ENCODE measurements around the gene FTCD.

Gene FTCD

GRCh38 chr21:46104104-46104503, 51.3 kb downstream of the FTCD start:
- DNase-seq: no peak

- no peak for DNase-seq
These were observed 54.5 kb downstream of the FTCD start for GRCh38 chr21:46100906-46101305.

- DNase-seq: no peak
These were observed 55.0 kb downstream of the FTCD start for GRCh38 chr21:46100426-46100825.

DNA sequence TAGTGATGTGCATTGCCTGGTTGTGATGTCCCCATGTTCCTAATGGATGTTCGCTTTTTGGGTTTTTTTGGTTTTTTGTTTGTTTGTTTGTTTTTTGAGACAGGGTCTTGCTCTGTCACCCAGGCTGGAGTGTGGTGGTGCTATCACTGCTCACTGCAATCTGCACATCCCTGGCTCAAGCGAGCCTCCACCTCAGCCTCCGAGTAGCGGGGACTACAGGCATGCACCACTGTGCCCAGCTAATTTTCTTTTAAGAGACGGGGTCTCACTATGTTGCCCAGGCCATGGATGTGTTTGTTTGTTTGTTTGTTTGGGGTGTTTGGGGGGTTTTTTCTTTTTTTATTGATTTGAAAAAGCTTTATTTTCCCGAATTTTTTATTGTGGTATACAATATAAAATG, 55.4 kb downstream of the FTCD start:
- DNase-seq: no peak

- no peak for DNase-seq
These were observed 55.9 kb downstream of the FTCD start for GRCh38 chr21:46099476-46099875.

- no peak for DNase-seq
These were observed 56.9 kb downstream of the FTCD start for GRCh38 chr21:46098303-46099141.

DNA sequence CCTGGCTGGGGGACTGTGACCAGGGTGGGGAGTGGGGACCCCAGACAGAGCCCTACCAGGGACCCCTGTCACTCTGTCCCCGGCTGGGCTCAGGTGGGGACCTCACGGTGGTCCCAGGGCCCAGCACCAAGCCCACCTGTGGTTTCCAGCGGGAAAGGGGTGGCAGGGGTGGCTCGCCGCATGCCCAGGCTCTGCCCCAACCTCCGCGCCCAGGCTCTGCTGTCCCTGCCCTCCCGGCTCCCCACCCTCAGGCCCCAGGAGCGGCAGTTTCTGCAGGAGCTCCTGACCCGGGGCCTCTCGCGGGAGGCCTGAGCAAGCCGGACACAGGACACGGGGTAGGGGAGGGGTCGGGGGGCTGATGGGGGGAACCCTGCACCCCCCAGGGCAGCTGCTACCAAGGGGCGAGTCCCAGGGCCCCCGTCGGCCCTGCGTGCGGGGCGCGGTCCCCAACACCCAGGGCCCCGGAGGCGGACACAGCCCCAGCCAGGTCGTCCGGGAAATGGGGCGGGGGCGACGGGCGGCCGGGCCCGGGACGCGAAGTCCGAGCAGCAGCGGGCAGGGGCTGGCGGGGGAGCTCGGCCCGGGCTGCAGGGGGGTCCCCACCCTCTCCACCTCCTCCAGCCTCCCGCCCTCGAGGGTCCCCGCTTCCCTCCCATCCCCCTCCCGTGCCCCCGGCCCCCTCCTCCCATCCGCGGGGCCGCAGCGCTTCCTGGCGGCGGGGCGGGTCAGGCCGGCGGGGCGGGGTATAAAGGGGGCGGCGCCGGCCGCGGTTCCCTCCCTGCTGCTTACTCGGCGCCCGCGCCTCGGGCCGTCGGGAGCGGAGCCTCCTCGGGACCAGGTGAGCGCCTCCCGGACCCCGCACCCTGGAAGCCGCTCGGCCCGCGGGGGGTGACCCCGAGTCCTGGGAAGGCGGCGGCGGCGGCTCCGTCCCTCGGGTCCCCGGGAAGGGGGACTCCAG, 57.8 kb downstream of the FTCD start, which contains the start of gene COL6A2:
COL6A2 (plus strand) TSS at position 777 of the 958 bp plus-strand sequence.
- no peak for DNase-seq

- DNase-seq: no peak
These were observed 58.6 kb downstream of the FTCD start for GRCh38 chr21:46096596-46097335.

GRCh38 chr21:46095814-46096595, 59.4 kb downstream of the FTCD start:
- DNase-seq: no peak

GRCh38 chr21:46095083-46095719, 60.2 kb downstream of the FTCD start:
- no peak for DNase-seq

DNA sequence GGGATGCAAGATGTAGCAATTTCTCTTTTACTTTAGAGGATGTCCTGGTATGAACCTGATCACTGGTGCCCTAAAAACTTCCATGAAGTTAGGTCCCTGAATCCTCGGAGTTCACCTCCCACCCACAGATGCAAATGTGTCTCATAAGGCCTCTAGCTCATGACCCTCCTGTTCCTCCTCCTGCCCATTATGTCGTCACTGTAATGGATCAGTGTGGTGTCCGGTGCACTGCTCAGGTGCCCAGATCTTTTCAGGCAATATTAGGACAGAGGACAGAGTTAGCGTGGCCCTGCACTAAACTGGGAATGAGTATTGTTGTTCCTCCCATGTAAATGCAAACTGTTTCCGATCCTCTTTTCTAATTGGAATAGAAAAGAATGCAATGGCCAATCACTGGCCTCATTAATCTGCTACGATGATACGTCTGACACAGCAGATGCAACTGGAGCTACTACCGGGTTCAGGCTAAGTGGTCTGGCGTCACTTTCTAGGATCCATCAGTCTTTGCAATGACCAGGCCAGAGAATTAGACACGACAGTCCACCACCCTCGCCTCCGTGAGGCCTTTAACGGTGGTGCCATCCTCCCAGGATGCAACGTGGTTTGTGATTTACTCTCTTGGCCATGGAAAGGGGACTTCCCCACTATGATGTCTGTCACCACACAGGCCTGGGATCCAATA, 60.8 kb downstream of the FTCD start:
- no peak for DNase-seq

DNA sequence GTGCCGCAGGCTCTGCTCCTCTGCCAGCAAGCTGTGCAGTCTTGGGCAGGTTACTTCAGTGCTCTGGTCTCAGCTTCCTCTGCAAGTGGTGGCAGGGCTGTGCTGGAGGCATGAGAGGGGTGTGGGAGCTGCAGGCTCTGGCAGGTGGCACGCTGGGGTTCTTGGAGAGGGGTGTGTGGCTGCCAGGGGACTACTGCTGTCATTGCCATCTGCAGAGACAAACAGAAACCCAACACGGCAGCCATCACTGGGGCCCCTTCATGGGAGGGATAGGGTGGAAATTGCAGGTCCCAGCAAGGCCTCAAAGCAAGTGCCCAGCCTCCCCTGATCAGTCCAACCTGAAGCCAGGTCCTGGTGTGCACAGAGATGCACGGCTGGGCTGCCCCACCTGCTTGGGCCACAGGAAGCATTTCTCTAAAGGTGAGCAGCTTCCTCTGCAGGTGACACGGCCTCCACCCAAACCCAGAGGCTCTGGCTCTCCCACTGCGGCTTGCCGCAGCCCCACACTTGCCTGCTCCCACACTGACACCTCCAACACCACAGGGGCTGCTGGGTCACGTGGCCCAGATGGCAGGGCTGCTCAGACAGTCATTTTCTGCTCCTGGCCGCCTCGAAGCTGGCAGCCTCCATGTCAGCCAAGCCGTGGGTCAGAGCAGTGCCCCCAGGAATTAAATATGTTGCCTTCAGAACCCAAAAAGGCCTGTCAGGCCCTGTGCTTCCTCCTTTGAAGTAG, 61.5 kb downstream of the FTCD start:
- DNase-seq: no peak

DNA sequence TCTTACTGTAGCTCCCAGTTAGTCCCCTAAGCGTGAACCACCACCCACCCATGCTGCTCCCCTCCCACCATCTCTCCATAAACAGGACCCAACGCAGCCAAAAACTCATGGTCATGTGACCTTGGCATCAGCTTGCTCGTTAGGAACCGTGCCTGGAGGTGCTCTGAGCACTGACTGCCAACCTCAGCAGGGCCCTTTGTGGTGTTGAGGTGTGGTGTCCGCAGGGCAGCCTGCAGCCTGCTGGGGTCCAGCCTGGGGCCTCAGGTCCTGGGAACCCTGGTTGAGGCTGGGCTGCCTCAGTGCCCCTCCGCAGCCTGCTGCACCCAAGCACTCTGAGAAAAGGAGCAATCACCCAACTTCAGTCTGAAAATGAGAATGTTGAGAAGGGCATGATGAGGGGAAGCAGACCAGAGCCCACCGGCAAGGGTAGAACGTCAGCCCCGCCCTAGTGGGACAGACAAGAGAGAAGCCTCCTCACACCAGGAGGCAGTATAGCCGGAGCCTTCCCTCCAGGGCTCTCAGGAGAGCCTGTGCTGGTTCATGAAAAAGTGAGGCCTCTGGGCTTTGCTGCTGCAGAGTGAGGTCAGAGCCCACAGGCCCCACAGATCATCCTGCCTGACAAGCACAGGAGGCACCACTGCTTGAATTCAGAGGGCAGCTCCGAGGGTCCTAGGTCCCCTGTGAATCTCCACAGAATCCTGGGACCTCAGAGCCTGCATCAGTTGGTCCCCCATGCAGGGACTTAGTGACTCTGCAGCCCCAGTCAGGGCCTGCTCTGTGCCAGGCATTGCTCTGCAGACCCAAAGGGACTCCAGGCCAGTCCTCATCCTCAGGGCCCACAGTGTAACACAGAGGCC, 62.3 kb downstream of the FTCD start:
- no peak for DNase-seq

DNA sequence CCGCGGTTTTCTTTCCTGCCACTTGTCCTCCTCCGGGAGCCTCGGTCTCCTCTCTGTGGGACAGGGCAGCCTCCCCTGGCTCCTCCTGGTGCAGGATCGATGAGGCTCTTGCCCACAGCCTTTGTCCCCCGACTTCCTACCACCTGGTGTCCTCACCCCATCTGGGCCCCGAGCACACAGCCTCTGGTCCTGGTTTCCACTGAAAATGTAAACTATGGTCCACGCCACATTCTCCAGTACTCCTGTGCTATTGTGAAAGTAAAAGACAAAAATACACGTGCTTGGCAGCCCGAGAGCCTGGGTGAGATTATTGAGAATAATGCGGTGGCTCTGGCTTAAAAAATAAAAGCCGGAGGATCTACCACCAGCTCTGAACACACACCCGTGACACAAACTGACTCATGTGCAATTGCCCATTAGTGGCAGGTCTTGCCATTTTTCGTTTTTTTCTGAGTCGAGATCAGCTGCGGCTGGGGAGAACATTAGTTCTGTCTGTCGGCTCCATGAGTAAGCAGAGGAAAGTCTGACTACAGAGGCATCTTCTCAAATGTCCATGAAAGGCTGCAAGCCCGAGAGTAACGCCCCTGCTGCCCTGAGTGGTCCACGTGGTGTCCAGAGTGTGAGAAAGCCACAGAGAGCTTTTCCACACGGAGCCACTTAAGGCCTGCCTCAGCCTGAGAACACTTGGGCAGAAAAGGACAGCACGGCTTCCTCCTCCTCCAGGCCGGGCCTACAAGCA, 63.2 kb downstream of the FTCD start:
- no peak for DNase-seq

- DNase-seq: no peak
These were observed 63.8 kb downstream of the FTCD start for GRCh38 chr21:46091631-46092025.

GRCh38 chr21:46091118-46091517, 64.3 kb downstream of the FTCD start:
- DNase-seq: no peak

DNA sequence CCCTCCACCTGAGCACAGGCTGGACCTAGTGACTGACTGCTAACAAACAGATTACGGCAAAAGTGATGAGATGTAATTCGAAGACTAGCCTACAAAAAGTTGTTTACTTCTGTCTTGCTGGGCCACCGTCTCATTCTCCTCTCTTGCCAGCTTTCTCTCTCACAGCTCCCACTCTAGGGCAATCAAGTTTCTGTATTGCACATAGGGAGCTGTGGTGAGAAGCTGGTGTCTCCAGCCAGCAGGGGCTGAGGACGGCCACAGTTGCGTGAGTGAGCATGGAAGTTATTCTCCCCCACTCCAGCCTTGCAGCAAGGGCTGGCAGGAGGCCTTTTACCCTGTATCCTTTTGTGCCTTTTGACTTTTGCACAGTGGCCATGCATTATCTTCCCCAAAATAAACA, 66.1 kb downstream of the FTCD start:
- no peak for DNase-seq

DNA sequence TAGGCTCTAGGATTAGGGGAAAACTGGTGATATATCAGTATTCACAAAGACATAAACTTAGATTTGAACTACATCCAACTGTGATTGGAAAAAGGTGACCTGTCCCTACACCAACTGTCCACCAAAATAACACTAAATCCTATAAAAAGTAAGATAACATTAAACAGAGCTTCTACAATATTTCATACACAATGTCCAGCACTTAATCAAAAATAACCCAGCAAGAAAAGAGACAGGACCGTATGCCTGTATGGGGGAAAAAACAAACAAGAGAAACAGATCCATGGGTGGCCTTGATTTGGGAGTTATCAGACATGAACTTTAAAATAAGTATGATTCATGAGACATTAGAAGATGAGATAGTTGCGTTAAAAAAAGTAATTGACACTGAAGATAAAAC, 67.2 kb downstream of the FTCD start:
- no peak for DNase-seq

DNA sequence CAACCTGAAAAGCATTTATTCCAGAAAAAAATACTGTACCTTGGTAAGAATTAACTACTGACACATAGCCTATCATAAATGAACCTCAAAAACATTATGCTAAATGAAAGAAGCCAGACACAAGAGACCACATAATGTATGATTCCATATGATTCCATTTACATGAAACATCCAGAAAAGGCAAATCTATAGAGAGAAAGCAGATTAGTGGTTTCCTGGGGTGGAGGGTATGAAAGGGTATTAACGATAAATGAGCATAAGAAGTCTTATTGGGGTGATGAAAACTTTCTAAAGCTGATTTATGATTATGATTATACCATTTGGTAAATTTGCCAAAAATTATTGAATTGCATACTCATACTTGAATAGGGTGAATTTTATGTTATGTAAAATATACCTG, 67.7 kb downstream of the FTCD start:
- no peak for DNase-seq

Data from NCI-H510A (cell line).